SK-N-SH (cell line): ENCODE results near the gene SNX32.
A peak's percentile ranks its signal among the peaks of the same experiment; 100 is the strongest.

Source experiments
- CTCF ChIP-seq: fragments of 200-600 bp; sonication (generic); IDR thresholded peaks from 2 replicates; pipeline ENCODE4 v1.6.1; 2017; ENCODE audit warnings: antibody characterized with exemption, mild to moderate bottlenecking, moderate library complexity
- MAX ChIP-seq: IDR thresholded peaks from 2 replicates; pipeline ENCODE4 v1.4.0; 2012; ENCODE audit warnings: low read depth
- MEF2A ChIP-seq: IDR thresholded peaks from 2 replicates; pipeline ENCODE4 v1.4.0; 2012; ENCODE audit warnings: low read depth, borderline replicate concordance
- MXI1 ChIP-seq: IDR thresholded peaks from 2 replicates; pipeline ENCODE4 v1.6.1; 2012; ENCODE audit warnings: mild to moderate bottlenecking, low read depth, low read length, improper control_type of control experiment
- NRF1 ChIP-seq: IDR thresholded peaks from 2 replicates; pipeline ENCODE4 v1.6.1; 2012; ENCODE audit warnings: low read depth, mild to moderate bottlenecking, low read length
- POLR2AphosphoS5 ChIP-seq: IDR thresholded peaks from 2 replicates; pipeline ENCODE4 v1.6.1; 2012; ENCODE audit warnings: low read depth, low read length
- TAF1 ChIP-seq: IDR thresholded peaks from 2 replicates; pipeline ENCODE4 v1.6.1; 2012; ENCODE audit warnings: low read depth, mild to moderate bottlenecking, low read length, moderate library complexity, borderline replicate concordance
- TEAD4 ChIP-seq: IDR thresholded peaks from 2 replicates; pipeline ENCODE4 v1.4.0; 2012; ENCODE audit warnings: mild to moderate bottlenecking, borderline replicate concordance; ENCODE audit not compliant: insufficient read depth
- USF1 ChIP-seq: IDR thresholded peaks from 2 replicates; pipeline ENCODE4 v1.4.0; 2012; ENCODE audit warnings: low read depth, borderline replicate concordance
- USF2 ChIP-seq: fragments of 150-350 bp; IDR thresholded peaks from 2 replicates; pipeline ENCODE4 v1.6.1; 2017; ENCODE audit warnings: antibody characterized with exemption, low read length, low read depth, borderline replicate concordance
- ZBTB33 ChIP-seq: IDR thresholded peaks from 2 replicates; pipeline ENCODE4 v1.4.0; 2012; ENCODE audit warnings: low read depth, borderline replicate concordance

- TF ChIP-seq MXI1: no peak
- TF ChIP-seq USF2: no peak
- TF ChIP-seq USF1: no peak
- TF ChIP-seq CTCF: no peak
- TF ChIP-seq TAF1: peak; percentile 40; the same call in 1 of the 2 replicates
- TF ChIP-seq POLR2AphosphoS5: no peak; the same call in 1 of the 2 replicates
- no peak for TF ChIP-seq TEAD4
- TF ChIP-seq ZBTB33: no peak
- no peak for TF ChIP-seq MEF2A
- TF ChIP-seq MAX: no peak
- no peak for TF ChIP-seq NRF1
Observed at GRCh38 chr11:65898656-65899355, 65.0 kb downstream of the SNX32 start.
